CD4-positive, alpha-beta memory T cell (primary cell): ENCODE data around the gene PRR9. TPM values are rescaled to one million over a fixed set of nuclear protein-coding genes. Genes with fewer than 3 reads are reported as not detected.
A peak's percentile ranks its signal among the peaks of the same experiment; 100 is the strongest.
"Not testable (repeated sequence)": the region's sequence is repeated elsewhere in the genome, so short reads cannot be mapped to it uniquely, and the experiment has no call there.

Experiments
- CTCF ChIA-PET: fragments of 350-600 bp; sonication (Branson Sonifier 250); formaldehyde crosslinking; loops from one replicate; lab custom pipeline; 2021; ENCODE audit warnings: inconsistent platforms; ENCODE audit not compliant: partially characterized antibody; lab: Charles Lee
- POLR2A ChIA-PET: fragments of 350-600 bp; sonication (Branson Sonifier 250); formaldehyde crosslinking; loops from one replicate; lab custom pipeline; 2021; ENCODE audit not compliant: partially characterized antibody; lab: Charles Lee
- DNase-seq, 5 donors: peaks; one replicate each; pipeline versions ENCODE4 v3.0.0 to v3.0.0-alpha.2; 2020 to 2022; ENCODE audit warnings: mixed read lengths in 1 of 5
- H3K27ac ChIP-seq: one replicate; pipeline ENCODE4 v1.7.0; 2013; ENCODE audit warnings: low read depth, low read length
- H3K27me3 ChIP-seq: 2 replicates; pipeline ENCODE4 v1.7.0; 2013; ENCODE audit warnings: mild to moderate bottlenecking, low read length, moderate library complexity; ENCODE audit not compliant: insufficient read depth
- H3K36me3 ChIP-seq: 2 replicates; pipeline ENCODE4 v1.7.0; 2013; ENCODE audit warnings: mild to moderate bottlenecking, low read length, moderate library complexity; ENCODE audit not compliant: insufficient read depth
- H3K4me1 ChIP-seq: 2 replicates; pipeline ENCODE4 v1.7.0; 2013; ENCODE audit warnings: mild to moderate bottlenecking, low read length, moderate library complexity; ENCODE audit not compliant: insufficient read depth
- H3K4me3 ChIP-seq, 2 donors: one replicate each; pipeline ENCODE4 v1.7.0; 2013; ENCODE audit warnings: low read length in 2 of 2, mild to moderate bottlenecking in 1 of 2
- H3K9me3 ChIP-seq, 2 donors: one replicate each; pipeline ENCODE4 v1.7.0; 2013; ENCODE audit warnings: low read length in 2 of 2, control low read depth in 1 of 2; ENCODE audit not compliant: control insufficient read depth in 1 of 2
- H3K27ac Mint-ChIP-seq, 7 donors: one replicate each; pipeline ENCODE4 v1.8.0; 2020 to 2021; ENCODE audit warnings: mixed read lengths in 7 of 7, mild to moderate bottlenecking in 6 of 7, inconsistent platforms in 3 of 7, moderate library complexity in 3 of 7
- H3K27me3 Mint-ChIP-seq, 2 donors: one replicate each; pipeline ENCODE4 v1.8.0; 2020 to 2021; ENCODE audit warnings: mixed read lengths in 2 of 2
- H3K36me3 Mint-ChIP-seq, 2 donors: one replicate each; pipeline ENCODE4 v1.8.0; 2020 to 2021; ENCODE audit warnings: mixed read lengths in 2 of 2, inconsistent platforms in 1 of 2, mild to moderate bottlenecking in 1 of 2
- H3K4me1 Mint-ChIP-seq, 4 donors: one replicate each; pipeline ENCODE4 v1.8.0; 2020 to 2021; ENCODE audit warnings: mixed read lengths in 4 of 4, mild to moderate bottlenecking in 1 of 4
- H3K4me3 Mint-ChIP-seq, 8 donors: one replicate each; pipeline ENCODE4 v1.8.0; 2020 to 2021; ENCODE audit warnings: mixed read lengths in 8 of 8, mild to moderate bottlenecking in 7 of 8, moderate library complexity in 6 of 8, inconsistent platforms in 3 of 8
- H3K9me3 Mint-ChIP-seq, 8 donors: one replicate each; pipeline ENCODE4 v1.8.0; 2020 to 2021; ENCODE audit warnings: mixed read lengths in 8 of 8, mild to moderate bottlenecking in 5 of 8, inconsistent platforms in 3 of 8, moderate library complexity in 1 of 8
- intact Hi-C: fragments of 100-400 bp; cut with micrococcal nuclease; formaldehyde crosslinking; loops from one replicate; pipeline ENCODE4 v1.15.1; 2023
- polyA plus RNA-seq, 2 donors: library from polyadenylated mRNA; unstranded; fragments of 300-500 nt; fragmentation: Illumina TruSeq; gene quantifications; one replicate each; pipeline ENCODE4 v1.2.3, GENCODE V29; 2021
- total RNA-seq, 2 experiments: library from RNA; stranded (reverse); gene quantifications; one replicate each; pipeline ENCODE4 v1.2.3, GENCODE V29; 2021

Gene PRR9
- total and polyA plus RNA-seq, 4 experiments from 2014 or later = not detected

- Histone ChIP-seq H3K27ac (no peak overlapping the region), H3K4me3 (no peak overlapping the region), H3K9me3 (no peaks in the 10 kb centered on the region), H3K36me3 (no peaks in the 10 kb centered on the region), H3K27me3 (no peaks in the 10 kb centered on the region), H3K4me1 (no peaks in the 10 kb centered on the region)
- CTCF ChIA-PET = no interaction called here
- H3K4me1 Mint-ChIP-seq = peaks cover 0 to 1% (median 0%) of the 10 kb centered on the region in 4 donors
- H3K27ac Mint-ChIP-seq = no peak overlapping the region
- POLR2A ChIA-PET = no interaction called here
- no peaks in the 10 kb centered on the region for H3K9me3 Mint-ChIP-seq
- DNase-seq = no peak
- peaks cover 23 to 28% of the 10 kb centered on the region in 2 donors for H3K27me3 Mint-ChIP-seq
- H3K4me3 Mint-ChIP-seq = no peak overlapping the region
- H3K36me3 Mint-ChIP-seq = no peaks in the 10 kb centered on the region
- intact Hi-C loops = no loop called here
Measured at GRCh38 chr1:153212201-153212600, 5.2 kb upstream of the PRR9 start.

DNA sequence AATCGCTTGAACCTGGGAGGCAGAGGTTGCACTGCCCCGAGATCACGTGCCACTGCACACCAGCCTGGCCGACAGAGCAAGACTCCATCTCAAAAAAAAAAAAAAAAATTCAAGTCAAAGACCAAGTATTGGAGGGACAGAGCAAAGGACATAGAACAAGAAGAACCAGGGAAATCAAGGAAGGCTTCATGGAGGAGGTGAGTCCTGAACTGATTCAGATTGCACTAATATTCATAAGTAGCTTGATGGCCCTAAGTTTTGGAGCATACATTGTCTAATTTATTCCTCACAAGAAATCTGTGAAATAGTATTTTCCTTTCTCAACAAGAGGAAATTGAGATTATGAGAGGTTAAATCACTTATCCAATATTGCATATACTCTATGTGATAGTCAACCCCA is 3.9 kb upstream of the PRR9 start:
- Mint-ChIP-seq H3K4me1 (peaks cover 0 to 1% (median 0%) of the 10 kb centered on the region in 4 donors), H3K9me3 (no peaks in the 10 kb centered on the region), H3K27ac (no peak overlapping the region), H3K27me3 (peaks cover 21 to 22% of the 10 kb centered on the region in 2 donors), H3K4me3 (no peak overlapping the region), H3K36me3 (no peaks in the 10 kb centered on the region)
- ChIA-PET POLR2A (no interaction called here), CTCF (no interaction called here)
- Histone ChIP-seq H3K27me3 (no peaks in the 10 kb centered on the region), H3K27ac (no peak overlapping the region), H3K4me1 (no peaks in the 10 kb centered on the region), H3K4me3 (no peak overlapping the region), H3K9me3 (no peaks in the 10 kb centered on the region), H3K36me3 (no peaks in the 10 kb centered on the region)
- intact Hi-C loops = no loop called here
- no peak for DNase-seq

DNA sequence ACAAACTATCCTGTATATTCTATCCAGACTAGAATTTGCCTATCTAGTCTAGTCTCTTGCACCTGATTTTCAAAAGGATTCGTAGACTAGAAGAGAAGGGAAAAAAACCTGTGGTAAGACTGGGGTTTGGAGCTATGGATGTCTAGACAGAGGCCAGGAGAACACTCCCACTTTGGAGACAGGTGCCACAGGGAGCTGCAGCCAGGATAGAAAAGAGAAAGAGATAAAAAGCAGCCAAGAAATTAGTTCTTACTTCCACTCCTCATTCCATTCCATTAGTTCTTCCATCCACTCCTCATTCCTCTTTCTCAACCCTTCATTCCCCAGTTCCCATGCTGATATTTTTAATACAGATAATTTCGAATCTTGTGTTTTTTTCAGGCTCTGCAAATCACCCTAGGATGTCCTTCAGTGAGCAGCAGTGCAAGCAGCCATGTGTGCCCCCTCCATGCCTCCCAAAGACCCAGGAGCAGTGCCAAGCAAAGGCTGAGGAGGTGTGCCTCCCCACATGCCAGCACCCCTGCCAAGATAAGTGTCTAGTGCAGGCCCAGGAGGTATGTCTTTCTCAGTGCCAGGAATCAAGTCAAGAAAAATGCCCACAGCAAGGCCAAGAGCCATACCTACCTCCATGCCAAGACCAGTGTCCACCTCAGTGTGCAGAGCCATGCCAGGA is 496 bp downstream of the PRR9 start:
- peaks cover 11 to 15% of the 10 kb centered on the region in 2 donors for H3K27me3 Mint-ChIP-seq
- H3K4me3 Mint-ChIP-seq = no peak overlapping the region
- H3K27ac ChIP-seq = no peak overlapping the region
- peaks cover 0 to 1% (median under 1%) of the 10 kb centered on the region in 4 donors for H3K4me1 Mint-ChIP-seq
- intact Hi-C loops = no loop called here
- H3K27me3 ChIP-seq = no peaks in the 10 kb centered on the region
- ChIA-PET POLR2A (no interaction called here), CTCF (interaction anchor here (1.1 kb wide), 1 partner anchor 11 kb away, joined by 3 read pairs; no protein-coding TSS in a partner anchor)
- H3K9me3 Mint-ChIP-seq = no peaks in the 10 kb centered on the region
- H3K4me1 ChIP-seq = no peaks in the 10 kb centered on the region
- no peaks in the 10 kb centered on the region for H3K36me3 Mint-ChIP-seq
- DNase-seq = no peak
- no peaks in the 10 kb centered on the region for H3K9me3 ChIP-seq
- H3K36me3 ChIP-seq = no peaks in the 10 kb centered on the region
- no peak overlapping the region for H3K4me3 ChIP-seq
- no peak overlapping the region for H3K27ac Mint-ChIP-seq

DNA sequence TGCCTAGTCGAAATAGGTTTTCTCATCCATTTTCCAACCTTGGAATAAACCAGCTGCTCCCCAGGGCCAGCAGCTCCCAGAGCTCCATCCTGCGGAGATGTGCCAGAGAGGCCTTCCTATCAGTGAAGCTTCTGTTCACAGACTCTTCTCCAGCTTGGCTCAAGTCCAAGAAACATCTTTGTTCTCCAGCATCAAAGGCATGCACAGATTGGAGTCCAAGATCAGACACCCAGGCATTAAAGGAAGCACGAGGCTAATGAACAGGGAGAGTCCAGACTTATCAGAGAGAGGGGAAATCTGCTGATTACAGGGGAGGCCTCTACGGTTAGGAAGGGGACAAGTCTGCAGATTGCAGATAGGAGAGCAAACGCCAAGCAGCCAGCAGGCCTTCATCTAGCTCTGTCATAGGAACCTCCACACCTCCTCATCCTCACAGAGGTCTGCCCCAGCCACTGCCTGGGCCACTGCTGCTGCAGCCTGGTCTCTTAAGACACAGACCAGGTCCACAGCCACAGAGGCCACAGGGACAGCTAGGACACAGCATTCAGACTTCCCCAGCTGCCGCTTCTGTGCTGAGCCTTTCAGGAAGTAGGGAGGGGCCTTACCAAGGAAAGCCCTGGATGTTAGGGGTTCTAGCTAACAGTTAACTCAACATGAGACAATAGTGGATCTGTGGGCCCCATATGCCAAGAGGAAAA is 3.4 kb downstream of the PRR9 start:
- H3K4me1 Mint-ChIP-seq = peaks cover 0 to 6% (median 4%) of the 10 kb centered on the region in 4 donors
- no peak overlapping the region for H3K4me3 ChIP-seq
- H3K36me3 Mint-ChIP-seq = no peaks in the 10 kb centered on the region
- no peaks in the 10 kb centered on the region for H3K27me3 ChIP-seq
- POLR2A ChIA-PET = no interaction called here
- CTCF ChIA-PET = interaction anchor here (1.3 to 2.3 kb wide), 3 partner anchors 8 to 11 kb away, joined by 4 to 8 read pairs (median 6); no protein-coding TSS in a partner anchor
- no peak for DNase-seq
- no peaks in the 10 kb centered on the region for H3K9me3 Mint-ChIP-seq
- no peak overlapping the region for H3K27ac Mint-ChIP-seq
- H3K27me3 Mint-ChIP-seq = peaks cover 9 to 26% of the 10 kb centered on the region in 2 donors
- H3K27ac ChIP-seq = no peak overlapping the region
- no peak overlapping the region for H3K4me3 Mint-ChIP-seq
- intact Hi-C loops = no loop called here
- H3K36me3 ChIP-seq = no peaks in the 10 kb centered on the region
- no peaks in the 10 kb centered on the region for H3K4me1 ChIP-seq
- H3K9me3 ChIP-seq = no peaks in the 10 kb centered on the region

GRCh38 chr1:153223040-153223891 is 5.9 kb downstream of the PRR9 start:
- CTCF ChIA-PET = interaction anchor here (0.7 to 1.2 kb wide), 3 partner anchors 11 to 39 kb away, joined by 3 to 4 read pairs (median 3); no protein-coding TSS in a partner anchor
- H3K9me3 Mint-ChIP-seq, H3K36me3 Mint-ChIP-seq, H3K4me3 Mint-ChIP-seq, H3K36me3 ChIP-seq, H3K9me3 ChIP-seq, intact Hi-C loops, H3K27ac Mint-ChIP-seq, H3K4me1 Mint-ChIP-seq, H3K4me3 ChIP-seq, H3K27ac ChIP-seq, POLR2A ChIA-PET, H3K27me3 ChIP-seq, H3K4me1 ChIP-seq: not testable (repeated sequence)
- peak; percentile 18 to 50 (median 28) for DNase-seq
- peaks cover 9 to 26% of the 10 kb centered on the region in 2 donors for H3K27me3 Mint-ChIP-seq

- CTCF ChIA-PET = interaction anchor here (1.3 to 1.9 kb wide), 2 partner anchors 12 to 14 kb away, joined by 5 read pairs; no protein-coding TSS in a partner anchor
Measured at GRCh38 chr1:153227810-153228209, 10.4 kb downstream of the PRR9 start.

More at GRCh38 chr1:153227810-153228209, 10.4 kb downstream of the PRR9 start:
- H3K4me3 Mint-ChIP-seq = no peak overlapping the region
- Histone ChIP-seq H3K4me3 (no peak overlapping the region), H3K27ac (no peak overlapping the region), H3K9me3 (no peaks in the 10 kb centered on the region), H3K36me3 (no peaks in the 10 kb centered on the region), H3K27me3 (peaks cover 3% of the 10 kb centered on the region), H3K4me1 (no peaks in the 10 kb centered on the region)
- no peaks in the 10 kb centered on the region for H3K36me3 Mint-ChIP-seq
- no peak for DNase-seq
- H3K27me3 Mint-ChIP-seq = peaks cover 20 to 35% of the 10 kb centered on the region in 2 donors
- no peak overlapping the region for H3K27ac Mint-ChIP-seq
- intact Hi-C loops = no loop called here
- POLR2A ChIA-PET = no interaction called here
- H3K4me1 Mint-ChIP-seq = peaks cover 0 to 6% (median 3%) of the 10 kb centered on the region in 4 donors
- no peaks in the 10 kb centered on the region for H3K9me3 Mint-ChIP-seq
